Right lobe of liver (tissue), 6 donors: ENCODE measurements around the gene FLNB. TPM values are rescaled to one million over a fixed set of nuclear protein-coding genes. Genes with fewer than 3 reads are reported as not detected.
"Not testable (repeated sequence)": the region's sequence is repeated elsewhere in the genome, so short reads cannot be mapped to it uniquely, and the experiment has no call there.

Source experiments
- ATAC-seq, 4 donors: fragments of 200-7000 bp; cut with Tn5 transposase; one replicate each; pipeline ENCODE4 v1.9.1; 2020; ENCODE audit warnings: mild to moderate bottlenecking in 4 of 4, moderate library complexity in 4 of 4
- DNase-seq, 3 donors: peaks; one replicate each; pipeline ENCODE4 v3.0.0-alpha.2; 2020
- H3K27ac ChIP-seq, 3 donors: fragments of 200-600 bp; one replicate each; pipeline ENCODE4 v1.8.0; 2022
- H3K27me3 ChIP-seq, 2 donors: fragments of 200-600 bp; one replicate each; pipeline ENCODE4 v1.8.0; 2022
- H3K36me3 ChIP-seq, 4 donors: fragments of 200-600 bp; sonication (generic) in 1 of 4; one replicate each; pipeline versions ENCODE4 v1.5.1 to v1.8.0; 2017 to 2022; ENCODE audit warnings: control low read depth in 1 of 4
- H3K4me1 ChIP-seq, 4 donors: fragments of 200-600 bp; sonication (generic) in 1 of 4; one replicate each; pipeline versions ENCODE4 v1.5.1 to v1.8.0; 2017 to 2022; ENCODE audit warnings: control low read depth in 1 of 4
- H3K4me3 ChIP-seq, 3 donors: fragments of 200-600 bp; one replicate each; pipeline ENCODE4 v1.8.0; 2022
- H3K9me3 ChIP-seq, 4 donors: fragments of 200-600 bp; sonication (generic) in 1 of 4; one replicate each; pipeline versions ENCODE4 v1.5.1 to v1.8.0; 2017 to 2022; ENCODE audit warnings: control low read depth in 1 of 4
- CTCF ChIP-seq, 4 donors: fragments of 200-600 bp in 3 of 4; fragments of 450-650 bp in 1 of 4; IDR thresholded peaks; one replicate each; pipeline versions ENCODE4 v1.5.1 to v1.8.0; 2016 to 2022; ENCODE audit warnings: antibody characterized with exemption in 4 of 4, mild to moderate bottlenecking in 2 of 4
- POLR2A ChIP-seq: fragments of 450-650 bp; IDR thresholded peaks from one replicate; pipeline ENCODE4 v1.6.1; 2017; ENCODE audit warnings: antibody characterized with exemption, mild to moderate bottlenecking
- WGBS: methylation state at CpG from one replicate; pipeline ENCODE4 v1.1.6; 2018; ENCODE audit warnings: low coverage, low lambda C conversion rate; ENCODE audit not compliant: insufficient coverage; ENCODE audit errors: missing lambda C conversion rate; 5-methylcytosine and 5-hydroxymethylcytosine counted together
- intact Hi-C, 2 donors: fragments of 100-400 bp; cut with DNase I; formaldehyde crosslinking; loops; one replicate each; pipeline versions ENCODE4 v1.11.2 to v1.14.1; 2022
- total RNA-seq, 6 experiments: library from RNA; depleted of rRNA in 2 of 6; stranded (reverse); fragments of >200 nt in 2 of 6; fragmentation: NEBNext Ultra II Directional in 3 of 6; extraction: Animal tissue kit (Norgen Biotek cat#: 25700) in 3 of 6; gene quantifications; one replicate each; pipeline versions ENCODE4 v1.1.0 to v1.2.4, GENCODE V29; 2016 to 2023
- donor health status: DM: no; HTN: yes; CAD: no.
- donor health status: DM: no; HTN: no; CAD: no.
- donor health status: DM: no; HTN: no; CAD: no.
- donor health status: DM: no; HTN: yes; CAD: no.
- donor health status: DM: no; HTN: yes; CAD: no.

Gene FLNB
- total RNA-seq, 6 experiments from 2014 or later = 48.4 to 109 (median 97.8) TPM

- no peaks in the 10 kb centered on the region for H3K36me3 ChIP-seq
- TF ChIP-seq POLR2A (no peak), CTCF (IDR thresholded peaks at IDR 0.05) (no peak)
- intact Hi-C loops = loop anchor here in 1 of 2 donors (10.0 kb wide), 1 partner anchor 52 kb away; no protein-coding TSS in a partner anchor
- 0% methylated on average over 5 of the region's 8 CpGs for WGBS
- ATAC-seq (peak; percentile 67 to 79 (median 76)), DNase-seq (peak; percentile 84 to 88 (median 86))
- no peaks in the 10 kb centered on the region for H3K9me3 ChIP-seq
- H3K27me3 ChIP-seq = no peaks in the 10 kb centered on the region
- H3K4me3 ChIP-seq = no peak overlapping the region
- H3K27ac ChIP-seq = peak overlapping the region; percentile 78 to 91 (median 83)
- H3K4me1 ChIP-seq = peaks cover 0 to 61% (median 24%) of the 10 kb centered on the region in 4 donors
Measured at GRCh38 chr3:58052373-58053273, 44.4 kb downstream of the FLNB start.

DNA sequence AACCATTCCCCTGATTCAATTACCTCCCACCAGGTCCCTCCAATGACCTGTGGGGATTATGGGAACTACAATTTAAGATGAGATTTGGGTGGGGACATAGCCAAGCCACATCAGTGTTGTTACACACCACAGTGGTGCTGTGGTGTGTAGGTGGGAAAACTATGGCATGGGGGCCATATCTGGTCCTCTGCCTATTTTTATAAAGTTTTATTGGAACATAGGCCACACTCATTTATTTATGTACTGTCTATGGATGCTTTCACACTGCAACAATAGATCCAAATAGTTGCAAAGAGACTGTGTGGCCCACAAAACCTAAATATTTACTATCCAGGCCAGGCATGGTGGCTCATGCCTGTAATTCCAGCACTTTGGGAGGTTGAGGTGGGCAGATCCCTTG lies 46.4 kb downstream of the FLNB start:
- ATAC-seq (no peak), DNase-seq (no peak)
- Histone ChIP-seq H3K4me3 (no peak overlapping the region), H3K9me3 (no peaks in the 10 kb centered on the region), H3K27ac (peak overlapping the region in 1 of 3 donors; percentile 6), H3K27me3 (no peaks in the 10 kb centered on the region), H3K36me3 (no peaks in the 10 kb centered on the region), H3K4me1 (peaks cover 0 to 61% (median 25%) of the 10 kb centered on the region in 4 donors)
- TF ChIP-seq POLR2A (no peak), CTCF (IDR thresholded peaks at IDR 0.05) (no peak)
- intact Hi-C loops = loop anchor here in 1 of 2 donors (10.0 kb wide), 1 partner anchor 50 kb away; no protein-coding TSS in a partner anchor

GRCh38 chr3:58055314-58055713 lies 47.1 kb downstream of the FLNB start:
- H3K4me3 ChIP-seq = no peak overlapping the region
- H3K9me3 ChIP-seq = no peaks in the 10 kb centered on the region
- H3K27me3 ChIP-seq = no peaks in the 10 kb centered on the region
- H3K4me1 ChIP-seq = peaks cover 0 to 60% (median 25%) of the 10 kb centered on the region in 4 donors
- WGBS = 66% methylated on average over 3 of the region's 4 CpGs
- no peak for DNase-seq
- no peak for ATAC-seq
- no peaks in the 10 kb centered on the region for H3K36me3 ChIP-seq
- intact Hi-C loops = loop anchor here in 1 of 2 donors (10.0 kb wide), 1 partner anchor 49 kb away; no protein-coding TSS in a partner anchor
- H3K27ac ChIP-seq = no peak overlapping the region
- TF ChIP-seq POLR2A = no peak

- not testable (repeated sequence) for H3K27me3 ChIP-seq, H3K4me3 ChIP-seq, H3K36me3 ChIP-seq, H3K27ac ChIP-seq, DNase-seq, H3K9me3 ChIP-seq, ATAC-seq
- peaks cover 0 to 60% (median 28%) of the 10 kb centered on the region in 4 donors for H3K4me1 ChIP-seq
- intact Hi-C loops = loop anchor here in 1 of 2 donors (10.0 kb wide), 1 partner anchor 49 kb away; no protein-coding TSS in a partner anchor
- 86% methylated on average over 2 of the region's 5 CpGs for WGBS
Measured at GRCh38 chr3:58055891-58056290, 47.7 kb downstream of the FLNB start.

DNA sequence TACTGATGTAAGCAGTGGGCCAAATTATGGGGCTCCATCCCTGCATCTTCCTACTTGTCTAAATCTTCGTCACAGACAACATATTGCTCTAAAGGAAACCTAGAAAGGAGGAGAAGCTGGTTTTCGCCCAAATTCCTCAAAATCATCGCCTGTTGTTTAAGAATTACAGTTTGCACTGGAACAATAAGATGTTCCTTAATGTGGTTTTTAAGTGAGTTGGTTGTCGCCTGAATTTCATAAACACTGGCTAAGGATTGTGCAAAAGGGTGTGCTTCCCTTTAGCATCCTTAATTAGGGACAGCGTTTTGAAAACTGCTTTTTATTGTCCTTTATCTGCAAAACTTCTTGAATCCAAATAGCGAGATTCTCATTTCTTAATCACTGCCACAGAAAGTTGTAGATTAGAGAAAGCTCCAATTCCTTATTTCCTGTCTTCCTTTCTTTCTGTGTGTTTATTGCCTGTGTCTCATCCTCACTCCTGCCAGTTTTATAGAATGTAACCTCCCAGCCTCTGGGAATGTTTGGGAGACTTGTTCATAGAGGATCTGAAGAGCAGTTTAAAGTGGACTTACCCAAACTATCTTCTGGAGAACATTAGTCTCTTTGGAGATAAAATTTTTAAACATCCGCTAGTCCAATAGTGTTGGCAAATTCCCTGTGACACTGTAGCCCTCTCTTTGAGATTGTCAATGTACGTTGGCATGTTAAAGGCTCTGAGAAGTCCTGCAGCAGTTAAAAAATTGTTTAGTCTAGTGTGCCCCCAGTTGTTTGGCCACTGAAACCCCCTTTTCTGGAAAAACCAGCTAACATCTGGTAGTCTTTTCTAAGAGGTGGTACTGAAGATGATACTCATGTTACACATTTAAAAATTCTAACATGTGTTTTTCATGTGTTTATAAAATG lies 50.4 kb downstream of the FLNB start:
- no peaks in the 10 kb centered on the region for H3K27me3 ChIP-seq
- TF ChIP-seq POLR2A (no peak), CTCF (IDR thresholded peaks at IDR 0.05) (no peak)
- H3K36me3 ChIP-seq = no peaks in the 10 kb centered on the region
- H3K9me3 ChIP-seq = no peaks in the 10 kb centered on the region
- peaks cover 0 to 58% (median 28%) of the 10 kb centered on the region in 4 donors for H3K4me1 ChIP-seq
- DNase-seq (no peak), ATAC-seq (peak in 1 of 4 donors; percentile 2)
- H3K27ac ChIP-seq = peak overlapping the region; percentile 78 to 89 (median 88)
- intact Hi-C loops = loop anchor here in 1 of 2 donors (10.0 kb wide), 1 partner anchor 46 kb away; no protein-coding TSS in a partner anchor
- H3K4me3 ChIP-seq = no peak overlapping the region
- WGBS = 45% methylated on average over 8 of the region's 8 CpGs
